GM15510 (cell line): ENCODE results near the gene SORCS2.

Source experiments
- POLR2A ChIP-seq: IDR thresholded peaks from 3 replicates; pipeline ENCODE4 v1.6.1; 2011; ENCODE audit warnings: borderline replicate concordance; ENCODE audit not compliant: insufficient read length; ENCODE audit errors: extremely low read depth

Gene SORCS2

GRCh38 chr4:7291372-7292114 lies 99.2 kb downstream of the SORCS2 start:
- TF ChIP-seq POLR2A, result no peak

GRCh38 chr4:7293703-7294102 lies 101.4 kb downstream of the SORCS2 start:
- TF ChIP-seq POLR2A, result no peak

- TF ChIP-seq POLR2A, result no peak
These were observed 101.9 kb downstream of the SORCS2 start for GRCh38 chr4:7294176-7294756.

- no peak for TF ChIP-seq POLR2A
These were observed 103.0 kb downstream of the SORCS2 start for GRCh38 chr4:7295197-7295910.

- TF ChIP-seq POLR2A, result no peak
These were observed 103.7 kb downstream of the SORCS2 start for GRCh38 chr4:7295911-7296660.

- TF ChIP-seq POLR2A, result no peak
These were observed 104.5 kb downstream of the SORCS2 start for GRCh38 chr4:7296661-7297335.

GRCh38 chr4:7297374-7297773 lies 105.0 kb downstream of the SORCS2 start:
- no peak for TF ChIP-seq POLR2A

GRCh38 chr4:7297881-7298280 lies 105.5 kb downstream of the SORCS2 start:
- TF ChIP-seq POLR2A, result no peak

GRCh38 chr4:7298619-7299009 lies 106.3 kb downstream of the SORCS2 start:
- TF ChIP-seq POLR2A, result no peak

GRCh38 chr4:7299010-7299907 lies 106.9 kb downstream of the SORCS2 start:
- no peak for TF ChIP-seq POLR2A

GRCh38 chr4:7299908-7300710 lies 107.8 kb downstream of the SORCS2 start:
- TF ChIP-seq POLR2A, result no peak

GRCh38 chr4:7300711-7301095 lies 108.4 kb downstream of the SORCS2 start:
- TF ChIP-seq POLR2A, result no peak
